ENCODE measurements around the gene KHNYN.

The KHNYN gene

DNA sequence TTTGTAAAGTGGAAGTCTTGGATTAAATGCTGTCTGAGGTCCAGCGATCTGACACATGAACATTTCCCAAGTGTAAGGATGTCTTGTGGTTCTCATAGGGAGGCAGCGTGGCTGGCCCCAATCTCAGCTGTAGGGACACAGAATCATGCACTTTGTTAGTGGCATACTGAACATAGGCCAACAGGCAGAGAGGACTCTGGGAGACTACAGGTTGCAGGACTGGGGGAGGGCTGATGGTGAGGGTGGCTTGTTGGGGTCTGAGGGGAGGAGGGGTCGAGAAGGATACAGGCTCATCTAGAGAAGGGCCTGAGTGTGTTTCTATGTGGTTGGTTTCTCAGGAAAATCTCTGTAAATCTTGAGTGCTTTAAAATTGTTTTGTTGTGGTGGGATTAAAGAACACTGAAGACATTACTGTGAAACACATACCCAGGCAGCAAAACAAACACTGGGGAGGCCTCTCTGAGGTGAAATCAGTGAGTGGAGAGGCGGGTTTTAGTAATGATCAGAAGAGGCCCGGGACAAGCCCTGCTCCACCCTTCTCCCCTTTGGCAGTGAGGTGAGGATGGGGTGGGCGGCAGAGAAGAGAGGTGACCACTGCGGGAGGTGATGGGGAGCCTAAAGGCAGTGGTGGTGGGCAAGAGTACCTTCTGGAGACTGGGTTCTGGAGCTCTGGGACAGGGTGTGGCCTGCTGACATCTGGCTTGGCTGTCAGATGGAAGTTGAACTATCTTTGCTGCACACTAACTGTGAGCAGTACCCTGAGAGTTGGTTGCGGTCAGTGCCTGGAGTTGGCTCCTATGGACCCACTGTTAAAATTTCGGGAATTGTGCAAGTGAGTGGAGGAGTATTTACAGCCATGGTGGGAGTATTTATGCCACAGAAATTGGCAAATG, 27.7 kb upstream of the KHNYN start:
- DNase-seq, result no peak

DNA sequence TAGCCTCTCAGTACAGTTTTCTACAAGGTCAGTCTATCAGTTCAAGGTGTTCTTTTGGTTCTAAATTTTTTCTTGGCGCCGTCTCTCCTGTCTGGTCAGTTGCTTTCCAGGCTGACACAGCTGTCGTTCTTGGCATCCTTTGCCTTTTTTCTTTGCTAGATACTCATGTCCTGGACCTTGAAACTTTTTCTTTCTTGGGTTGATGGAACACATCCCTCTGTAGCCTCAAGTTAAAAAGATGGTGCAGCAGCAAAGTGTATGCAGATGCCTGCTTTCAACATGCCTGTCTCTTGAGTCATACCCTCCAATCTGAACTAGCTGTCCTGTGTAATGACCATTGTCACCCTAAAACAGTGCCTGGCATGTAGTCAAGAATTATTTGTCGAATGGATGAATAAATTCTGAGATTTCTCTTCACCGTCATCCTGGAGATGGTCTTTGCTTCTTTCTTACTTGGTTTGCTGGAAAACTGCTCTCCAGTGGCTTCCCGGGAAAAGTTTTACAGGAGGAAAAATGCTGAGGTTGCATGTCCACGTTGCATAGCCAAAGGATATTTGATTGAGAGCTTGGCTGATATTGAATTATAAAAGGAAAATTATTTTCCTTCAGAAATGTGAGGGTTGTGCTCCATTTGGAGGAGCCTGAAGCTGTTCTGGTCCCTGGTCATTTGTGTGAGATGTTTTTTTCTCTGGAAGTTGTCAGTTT, 26.3 kb upstream of the KHNYN start:
- no peak for DNase-seq

DNA sequence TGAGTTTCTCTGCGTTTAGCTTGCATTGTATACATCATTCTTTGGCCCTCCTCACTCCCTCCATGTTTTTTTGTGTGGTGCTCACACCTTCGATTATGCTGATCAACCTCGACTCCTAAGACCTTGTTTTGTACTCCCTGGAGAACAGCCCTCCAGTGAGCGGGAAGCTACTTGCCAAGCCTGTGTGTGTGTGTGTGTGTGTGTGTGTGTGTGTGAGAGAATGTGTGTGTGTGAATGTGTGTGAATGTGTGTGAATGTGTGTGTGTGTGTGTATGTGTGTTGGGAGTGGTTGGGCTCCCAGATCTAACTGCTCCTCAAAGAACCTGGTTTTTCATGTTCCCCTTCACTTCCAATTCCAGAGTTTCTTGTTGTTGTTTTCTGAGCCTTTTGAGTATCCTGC, 24.9 kb upstream of the KHNYN start:
- no peak for DNase-seq

DNA sequence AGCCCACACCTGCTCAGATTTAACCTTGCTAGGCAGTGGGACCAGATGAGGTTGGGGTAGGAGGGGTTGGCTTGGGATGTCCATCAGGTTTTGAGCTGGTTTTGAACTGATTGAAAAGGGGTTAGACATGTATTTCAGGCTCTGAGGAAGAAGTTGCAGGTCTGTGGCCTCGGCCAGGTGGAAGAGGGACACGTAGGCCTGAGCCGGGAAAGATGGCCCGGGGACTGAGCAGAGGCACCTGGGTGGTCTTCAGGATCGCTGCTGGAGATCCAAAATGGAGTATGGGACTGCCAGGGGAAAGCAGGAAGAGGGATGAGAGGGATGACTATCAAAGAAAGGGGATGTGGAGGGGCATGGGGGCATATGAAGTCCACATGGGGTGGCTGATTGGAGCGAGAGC, 23.3 kb upstream of the KHNYN start:
- DNase-seq, result no peak

DNA sequence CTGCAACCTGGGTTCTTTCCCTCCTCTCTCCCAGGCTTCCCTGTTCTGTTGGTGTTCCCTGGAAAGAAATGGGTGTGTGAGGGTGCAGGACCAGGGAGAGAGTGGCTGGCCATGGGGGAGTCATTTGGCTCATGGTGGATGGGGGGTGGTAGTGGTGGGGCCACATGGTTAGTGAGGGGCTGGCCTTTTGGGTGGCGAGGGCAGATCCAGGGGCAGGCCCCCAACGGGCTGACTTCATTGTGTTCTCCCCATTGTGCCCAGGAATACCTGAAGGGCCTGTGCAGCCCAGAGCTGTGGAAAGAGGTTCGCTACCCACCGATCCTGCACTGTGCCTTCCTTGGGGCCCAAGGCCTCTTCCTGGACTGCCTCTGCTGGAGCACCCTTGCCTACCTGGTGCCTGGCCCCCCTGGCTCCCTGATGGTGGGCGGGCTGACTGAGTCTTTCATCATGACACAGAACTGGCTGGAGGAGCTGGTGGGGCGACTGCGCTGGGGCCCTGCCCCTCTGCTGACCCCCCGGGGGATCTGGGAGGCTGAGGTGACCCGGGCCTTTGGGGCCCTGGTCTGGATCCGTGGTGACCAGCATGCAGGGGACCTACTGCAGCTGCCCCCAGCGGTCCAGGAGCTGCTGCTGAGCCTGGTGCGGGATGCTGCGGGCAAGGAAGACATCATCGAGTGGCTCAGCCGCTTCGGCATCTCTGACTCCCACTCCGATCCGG, 22.0 kb upstream of the KHNYN start:
- no peak for DNase-seq

DNA sequence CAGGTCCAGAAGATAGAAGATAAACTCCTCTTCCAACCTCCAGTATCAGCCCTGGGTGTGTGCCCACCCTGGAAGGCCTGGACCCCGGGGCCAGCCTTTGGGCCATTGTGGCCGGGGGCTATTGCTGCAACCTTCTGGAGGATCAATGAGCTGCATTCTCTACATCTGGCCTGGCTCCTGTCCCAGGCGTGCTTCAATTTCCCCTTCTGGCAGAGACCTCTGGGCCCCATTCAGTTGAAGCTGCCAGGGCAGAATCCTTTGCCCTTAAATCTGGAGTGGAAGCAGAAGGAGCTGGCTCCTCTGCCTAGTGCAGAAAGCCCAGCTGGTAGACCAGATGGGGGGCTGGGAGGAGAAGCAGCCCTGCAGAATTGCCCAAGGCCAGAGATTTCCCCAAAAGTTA, 21.0 kb upstream of the KHNYN start:
- DNase-seq, result no peak

DNA sequence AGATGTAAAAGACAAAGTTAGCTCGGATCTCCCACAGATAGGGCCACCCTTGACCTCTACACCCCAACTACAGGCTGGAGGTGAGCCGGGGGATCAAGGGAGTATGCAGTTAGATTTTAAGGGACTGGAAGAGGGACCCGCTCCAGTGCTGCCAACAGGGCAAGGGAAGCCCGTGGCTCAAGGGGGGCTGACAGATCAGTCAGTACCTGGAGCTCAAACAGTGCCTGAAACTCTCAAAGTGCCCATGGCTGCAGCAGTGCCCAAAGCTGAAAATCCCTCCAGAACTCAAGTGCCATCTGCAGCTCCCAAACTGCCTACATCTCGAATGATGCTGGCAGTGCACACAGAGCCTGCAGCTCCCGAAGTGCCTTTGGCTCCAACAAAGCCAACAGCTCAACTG, 20.6 kb upstream of the KHNYN start:
- DNase-seq, result no peak

DNA sequence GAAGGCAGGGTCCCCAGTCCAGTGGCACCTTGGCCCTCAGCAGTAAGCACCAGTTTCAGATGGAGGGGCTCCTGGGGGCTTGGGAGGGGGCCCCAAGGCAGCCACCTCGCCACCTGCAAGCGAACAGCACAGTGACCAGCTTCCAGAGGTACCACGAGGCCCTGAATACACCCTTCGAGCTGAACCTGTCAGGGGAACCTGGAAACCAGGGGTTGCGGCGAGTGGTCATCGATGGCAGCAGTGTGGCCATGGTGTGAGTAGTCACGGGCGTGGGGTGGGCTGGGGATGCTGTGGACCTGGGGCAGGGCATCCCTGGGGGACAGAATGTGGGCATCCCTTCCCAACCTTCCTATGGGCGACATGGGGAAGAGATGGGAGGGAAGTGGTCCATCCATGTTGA, 19.8 kb upstream of the KHNYN start:
- DNase-seq, result no peak

DNA sequence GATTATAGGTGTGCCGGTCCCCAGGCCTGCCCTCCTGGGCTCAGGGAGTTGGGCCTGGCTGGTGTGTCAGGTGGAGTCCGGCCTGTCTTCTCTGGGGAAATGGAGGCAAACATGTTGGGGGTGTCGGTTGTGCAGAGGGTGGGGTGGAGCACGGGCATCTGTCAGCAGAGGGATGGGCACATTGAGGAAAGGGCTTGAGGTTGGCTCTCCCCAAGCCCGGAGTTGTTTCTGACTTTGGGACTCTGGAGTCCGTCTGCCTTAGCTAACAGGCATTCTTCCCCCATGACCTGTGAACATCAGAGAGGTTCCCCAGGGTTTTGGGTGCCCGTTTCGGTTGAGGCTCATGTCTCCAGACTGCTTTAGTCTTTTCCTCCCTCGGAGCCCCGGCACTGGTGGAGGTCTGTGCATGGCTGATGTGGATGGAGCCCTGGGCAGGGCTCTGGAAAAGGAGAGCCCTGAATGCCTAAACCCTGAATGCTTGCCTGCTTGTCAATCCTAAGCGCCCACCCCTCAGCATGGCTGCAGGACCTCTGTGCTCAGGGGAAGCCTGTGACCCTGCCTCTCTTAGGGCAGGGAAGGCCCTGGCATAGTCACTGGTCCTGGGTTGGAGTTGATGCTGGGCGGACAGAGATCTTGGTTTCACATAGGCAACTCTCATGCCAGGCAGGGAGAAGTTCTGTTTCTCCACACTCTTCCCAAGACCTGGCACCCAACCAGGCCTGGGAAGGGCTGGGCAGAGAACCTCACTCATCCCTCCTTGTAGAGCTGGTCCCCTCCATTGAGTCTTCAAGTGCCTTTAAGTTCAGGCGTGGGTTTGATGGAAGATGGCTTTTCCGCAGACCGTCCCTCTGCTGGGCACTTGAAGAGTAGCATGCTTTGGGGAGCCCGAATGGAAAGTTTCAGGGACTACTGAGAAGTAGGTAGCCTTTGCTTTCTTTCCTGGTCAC, 18.0 kb upstream of the KHNYN start:
- DNase-seq, result peak; percentile 15

DNA sequence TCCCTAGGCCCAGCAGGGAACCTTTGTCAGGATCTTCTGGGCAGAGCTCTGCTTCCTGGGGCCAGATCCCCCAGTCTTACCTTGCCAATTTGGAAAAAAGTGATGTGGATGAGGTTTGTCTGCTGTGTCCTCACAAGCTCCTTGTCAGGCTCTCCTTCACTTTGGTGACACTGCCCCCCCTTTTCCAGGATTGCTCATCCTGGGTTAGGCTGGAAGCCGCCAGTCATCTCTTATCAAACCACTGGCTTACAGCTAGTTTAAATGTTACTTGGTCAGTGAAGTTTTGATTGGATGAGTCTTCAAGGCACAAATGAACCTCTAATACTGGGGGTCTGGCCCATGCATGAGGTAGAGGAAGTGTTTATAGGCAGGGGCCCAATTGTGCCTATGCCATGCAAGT, 15.7 kb upstream of the KHNYN start:
- no peak for DNase-seq

DNA sequence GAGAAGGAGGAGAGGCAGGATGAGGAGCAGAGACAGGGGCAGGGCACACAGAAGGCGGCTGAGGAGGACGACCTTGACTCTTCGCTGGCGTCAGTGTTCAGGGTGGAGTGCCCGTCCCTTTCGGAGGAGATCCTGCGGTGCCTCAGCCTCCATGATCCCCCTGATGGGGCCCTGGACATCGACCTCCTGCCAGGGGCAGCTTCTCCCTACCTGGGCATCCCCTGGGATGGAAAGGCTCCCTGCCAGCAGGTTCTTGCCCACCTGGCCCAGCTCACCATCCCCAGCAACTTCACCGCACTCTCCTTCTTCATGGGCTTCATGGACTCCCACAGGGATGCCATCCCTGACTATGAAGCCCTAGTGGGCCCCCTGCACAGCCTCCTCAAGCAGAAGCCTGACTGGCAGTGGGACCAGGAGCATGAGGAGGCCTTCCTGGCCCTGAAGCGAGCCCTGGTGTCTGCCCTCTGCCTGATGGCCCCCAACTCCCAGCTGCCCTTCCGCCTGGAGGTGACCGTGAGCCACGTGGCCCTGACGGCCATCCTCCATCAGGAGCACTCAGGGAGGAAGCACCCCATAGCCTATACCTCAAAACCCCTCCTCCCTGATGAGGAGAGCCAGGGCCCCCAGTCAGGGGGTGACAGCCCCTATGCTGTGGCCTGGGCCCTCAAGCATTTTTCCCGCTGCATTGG, 14.9 kb upstream of the KHNYN start:
- no peak for DNase-seq

DNA sequence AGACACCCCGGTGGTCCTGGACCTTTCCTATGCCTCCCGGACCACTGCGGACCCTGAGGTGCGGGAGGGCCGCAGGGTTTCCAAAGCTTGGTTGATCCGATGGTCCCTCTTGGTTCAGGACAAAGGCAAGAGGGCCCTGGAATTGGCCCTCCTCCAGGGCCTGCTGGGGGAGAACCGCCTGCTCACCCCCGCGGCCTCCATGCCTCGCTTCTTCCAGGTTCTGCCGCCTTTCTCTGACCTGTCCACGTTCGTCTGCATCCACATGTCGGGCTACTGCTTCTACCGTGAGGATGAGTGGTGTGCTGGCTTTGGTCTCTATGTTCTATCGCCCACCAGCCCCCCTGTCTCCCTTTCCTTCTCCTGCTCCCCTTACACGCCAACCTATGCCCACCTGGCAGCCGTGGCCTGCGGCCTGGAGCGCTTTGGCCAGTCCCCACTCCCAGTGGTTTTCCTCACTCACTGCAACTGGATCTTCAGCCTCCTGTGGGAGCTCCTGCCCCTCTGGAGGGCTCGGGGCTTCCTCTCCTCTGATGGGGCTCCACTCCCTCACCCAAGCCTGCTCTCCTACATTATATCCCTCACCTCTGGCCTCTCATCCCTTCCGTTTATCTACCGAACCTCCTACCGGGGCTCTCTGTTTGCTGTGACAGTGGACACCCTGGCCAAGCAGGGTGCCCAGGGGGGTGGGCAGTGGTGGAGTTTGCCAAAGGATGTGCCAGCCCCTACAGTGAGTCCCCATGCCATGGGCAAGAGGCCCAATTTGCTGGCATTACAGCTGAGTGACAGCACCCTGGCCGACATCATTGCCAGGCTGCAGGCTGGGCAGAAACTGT, 14.1 kb upstream of the KHNYN start:
- no peak for DNase-seq

DNA sequence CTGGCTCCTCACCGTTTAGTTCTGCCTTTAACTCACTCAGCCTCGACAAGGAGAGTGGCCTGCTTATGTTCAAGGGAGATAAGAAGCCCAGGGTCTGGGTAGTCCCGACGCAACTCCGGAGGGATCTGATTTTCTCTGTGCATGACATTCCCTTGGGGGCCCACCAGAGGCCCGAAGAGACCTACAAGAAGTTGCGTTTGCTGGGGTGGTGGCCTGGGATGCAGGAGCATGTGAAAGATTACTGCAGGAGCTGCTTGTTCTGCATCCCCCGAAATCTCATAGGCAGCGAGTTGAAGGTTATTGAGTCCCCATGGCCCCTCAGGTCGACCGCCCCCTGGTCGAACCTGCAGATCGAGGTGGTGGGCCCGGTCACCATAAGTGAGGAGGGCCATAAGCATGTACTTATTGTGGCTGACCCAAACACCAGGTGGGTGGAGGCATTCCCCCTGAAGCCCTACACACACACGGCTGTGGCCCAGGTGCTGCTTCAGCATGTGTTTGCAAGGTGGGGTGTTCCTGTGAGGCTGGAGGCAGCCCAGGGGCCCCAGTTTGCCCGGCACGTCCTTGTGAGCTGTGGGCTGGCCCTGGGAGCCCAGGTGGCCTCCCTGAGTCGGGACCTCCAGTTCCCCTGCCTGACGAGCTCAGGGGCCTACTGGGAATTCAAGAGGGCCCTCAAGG, 13.4 kb upstream of the KHNYN start:
- no peak for DNase-seq

DNA sequence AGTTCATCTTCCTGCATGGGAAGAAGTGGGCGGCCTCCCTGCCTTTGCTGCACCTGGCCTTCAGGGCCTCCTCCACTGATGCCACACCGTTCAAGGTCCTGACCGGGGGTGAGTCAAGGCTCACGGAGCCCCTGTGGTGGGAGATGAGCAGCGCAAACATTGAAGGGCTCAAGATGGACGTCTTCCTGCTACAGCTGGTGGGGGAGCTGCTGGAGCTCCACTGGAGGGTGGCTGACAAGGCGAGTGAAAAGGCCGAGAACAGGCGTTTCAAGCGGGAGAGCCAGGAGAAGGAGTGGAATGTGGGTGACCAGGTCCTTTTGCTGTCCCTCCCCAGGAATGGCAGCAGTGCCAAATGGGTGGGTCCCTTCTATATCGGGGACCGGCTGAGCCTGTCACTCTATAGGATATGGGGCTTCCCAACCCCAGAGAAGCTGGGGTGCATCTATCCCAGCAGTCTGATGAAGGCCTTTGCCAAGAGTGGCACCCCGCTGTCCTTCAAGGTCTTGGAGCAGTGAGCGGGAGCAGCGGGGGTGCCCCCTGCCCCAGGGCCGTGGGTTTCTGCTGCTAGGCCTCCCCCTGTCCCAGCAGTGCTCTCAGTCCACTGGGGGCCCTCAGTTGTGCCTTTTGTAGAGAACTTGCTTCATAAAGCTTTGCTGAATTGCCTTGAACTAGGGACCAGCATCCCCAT, 12.7 kb upstream of the KHNYN start:
- DNase-seq, result no peak

DNA sequence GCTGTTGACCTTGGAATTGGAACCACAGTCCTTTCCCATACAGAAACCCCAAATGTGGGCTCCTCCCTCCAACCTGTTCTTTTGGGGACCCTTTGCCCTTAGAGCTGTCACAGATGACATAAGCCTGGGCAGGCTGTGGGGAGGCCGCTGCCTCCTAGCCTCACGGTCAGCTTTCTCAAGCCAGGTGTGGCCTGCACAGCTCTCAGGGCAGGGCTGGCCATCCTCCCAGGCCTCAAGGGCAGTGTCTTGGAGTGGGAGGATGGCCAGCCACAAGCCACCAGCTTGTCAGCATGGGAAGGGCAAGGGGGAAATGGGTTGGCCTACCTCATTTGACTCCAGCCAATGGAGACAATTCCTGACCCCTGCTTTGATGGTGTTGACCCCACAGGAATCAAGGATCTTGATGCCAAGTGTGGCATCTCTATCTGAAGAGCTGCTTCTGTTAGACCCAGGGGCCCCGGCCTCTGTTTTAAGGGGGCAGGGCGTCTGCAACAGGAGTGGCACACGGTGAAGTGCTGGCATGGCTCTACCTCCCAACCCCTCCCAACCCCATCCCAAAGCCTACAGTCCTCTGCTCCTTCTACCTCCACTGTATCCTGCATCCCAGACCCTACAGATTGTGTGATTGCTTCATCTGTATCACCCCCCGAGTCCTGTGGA, 11.8 kb upstream of the KHNYN start:
- DNase-seq, result no peak

DNA sequence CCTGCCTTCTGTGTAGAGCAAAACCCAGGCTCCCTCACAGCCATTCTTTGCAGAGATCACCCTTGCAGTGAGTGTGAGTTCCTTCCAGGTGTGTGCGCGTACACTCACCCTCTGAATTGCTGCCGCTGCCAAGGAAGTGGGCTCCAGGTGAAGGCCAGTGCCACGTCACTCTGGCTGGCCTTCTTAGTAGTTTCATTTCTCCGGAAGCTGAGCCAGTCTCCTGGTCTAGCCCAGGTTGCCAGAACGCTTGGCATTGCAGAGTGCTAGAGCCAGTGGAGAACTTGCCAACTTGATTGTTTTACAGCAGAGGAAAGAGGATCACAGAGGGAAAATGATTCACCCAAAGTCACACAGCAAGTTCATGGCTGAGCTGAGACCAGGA, 11.3 kb upstream of the KHNYN start:
- DNase-seq, result no peak

DNA sequence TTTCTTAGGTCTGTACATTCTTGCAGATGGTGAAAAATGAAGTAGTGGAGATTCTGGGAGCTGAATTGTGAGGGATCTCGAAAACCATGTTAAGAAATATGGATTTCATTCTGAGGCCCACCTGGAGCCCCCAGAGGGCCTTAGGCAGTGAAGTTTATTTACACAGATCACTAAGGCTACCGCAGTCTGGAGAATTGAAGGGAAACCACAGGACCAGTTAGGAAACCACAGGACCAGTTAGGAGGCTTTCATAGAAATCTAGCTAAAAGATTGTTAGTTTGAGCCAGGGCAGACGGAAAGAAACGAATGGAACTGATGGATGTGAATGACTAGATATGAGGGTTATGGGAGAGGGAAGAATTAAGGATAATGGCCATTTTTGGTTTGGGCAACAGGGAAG, 7.5 kb upstream of the KHNYN start:
- no peak for DNase-seq

DNA sequence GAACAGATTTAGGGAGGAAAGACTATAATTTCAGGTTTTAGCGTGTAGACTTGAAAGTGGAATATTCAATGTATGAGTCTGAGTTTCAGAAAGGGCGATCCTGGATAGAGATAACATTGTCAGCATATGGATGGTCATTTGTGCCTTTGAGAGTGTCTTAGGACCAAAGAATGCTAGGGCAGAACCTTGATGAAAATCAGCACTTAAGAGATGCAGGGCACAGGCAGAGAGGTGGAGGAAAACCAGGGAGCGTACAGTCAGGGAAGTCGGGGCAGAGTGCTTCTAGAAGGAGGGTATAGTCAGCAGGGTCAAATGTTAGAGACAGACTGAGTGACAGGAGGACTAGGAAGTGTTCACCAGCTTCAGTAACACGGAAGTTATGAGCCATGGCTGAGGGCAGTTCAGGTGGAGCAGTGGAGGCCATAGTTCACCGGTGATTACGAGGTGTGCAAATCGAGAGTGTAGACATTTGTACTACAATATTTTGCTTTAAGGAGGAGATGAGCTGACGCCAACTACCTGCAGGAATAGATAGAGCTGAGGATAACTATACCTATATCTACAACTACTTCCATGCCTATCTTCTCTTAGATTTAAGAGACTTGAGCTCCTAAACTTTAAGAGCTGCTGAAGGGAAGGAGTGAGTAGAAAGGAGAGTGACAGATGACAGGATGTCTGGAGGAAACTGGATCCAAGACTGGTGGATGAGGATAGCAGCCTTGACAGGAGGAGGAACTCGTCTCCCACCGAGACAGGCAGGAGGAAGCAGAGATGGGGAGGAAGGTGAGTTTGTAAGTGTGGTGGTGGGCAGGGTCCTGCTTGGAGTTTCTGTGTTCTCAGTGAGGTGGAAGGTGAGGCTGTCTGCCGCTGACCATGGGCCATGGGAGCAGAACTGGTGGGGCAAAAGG, 6.8 kb upstream of the KHNYN start:
- no peak for DNase-seq
